ENCODE data around the gene INTS6. TPM values are rescaled to one million over a fixed set of nuclear protein-coding genes. Genes with fewer than 3 reads are reported as not detected.
A peak's percentile ranks its signal among the peaks of the same experiment; 100 is the strongest.

The INTS6 gene
- total RNA-seq, 4 donors from 2014 or later = 24.3 to 34.5 (median 28.9) TPM

- intact Hi-C loops (cut with DNase I) = no loop called here
Observed at GRCh38 chr13:51432576-51432975, 20.3 kb downstream of the INTS6 start.

GRCh38 chr13:51426982-51427381, 25.9 kb downstream of the INTS6 start:
- Histone ChIP-seq H3K4me1 (peaks cover 19 to 36% (median 28%) of the 10 kb centered on the region in 4 donors), H3K9me3 (no peaks in the 10 kb centered on the region), H3K27me3 (no peaks in the 10 kb centered on the region), H3K27ac (replicated peaks in 1 of 4) (no peak overlapping the region), H3K36me3 (peaks cover 0 to 12% (median 6%) of the 10 kb centered on the region in 4 donors), H3K4me3 (no peak overlapping the region)
- TF ChIP-seq, protein P1, sequence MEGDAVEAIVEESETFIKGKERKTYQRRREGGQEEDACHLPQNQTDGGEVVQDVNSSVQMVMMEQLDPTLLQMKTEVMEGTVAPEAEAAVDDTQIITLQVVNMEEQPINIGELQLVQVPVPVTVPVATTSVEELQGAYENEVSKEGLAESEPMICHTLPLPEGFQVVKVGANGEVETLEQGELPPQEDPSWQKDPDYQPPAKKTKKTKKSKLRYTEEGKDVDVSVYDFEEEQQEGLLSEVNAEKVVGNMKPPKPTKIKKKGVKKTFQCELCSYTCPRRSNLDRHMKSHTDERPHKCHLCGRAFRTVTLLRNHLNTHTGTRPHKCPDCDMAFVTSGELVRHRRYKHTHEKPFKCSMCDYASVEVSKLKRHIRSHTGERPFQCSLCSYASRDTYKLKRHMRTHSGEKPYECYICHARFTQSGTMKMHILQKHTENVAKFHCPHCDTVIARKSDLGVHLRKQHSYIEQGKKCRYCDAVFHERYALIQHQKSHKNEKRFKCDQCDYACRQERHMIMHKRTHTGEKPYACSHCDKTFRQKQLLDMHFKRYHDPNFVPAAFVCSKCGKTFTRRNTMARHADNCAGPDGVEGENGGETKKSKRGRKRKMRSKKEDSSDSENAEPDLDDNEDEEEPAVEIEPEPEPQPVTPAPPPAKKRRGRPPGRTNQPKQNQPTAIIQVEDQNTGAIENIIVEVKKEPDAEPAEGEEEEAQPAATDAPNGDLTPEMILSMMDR (IDR thresholded peaks at IDR 0.05) = no peak
- TF ChIP-seq EP300 (IDR thresholded peaks at IDR 0.05) (no peak), POLR2A (IDR thresholded peaks at IDR 0.05; ENCODE audit: low read depth) (no peak), POLR2AphosphoS5 (IDR thresholded peaks at IDR 0.05) (no peak)
- DNase-seq (ENCODE audit: extremely low spot score) = no peak
- intact Hi-C loops (cut with DNase I) = no loop called here

More at GRCh38 chr13:51432576-51432975, 20.3 kb downstream of the INTS6 start:
- 70% methylated on average over 2 of the region's 2 CpGs for WGBS
- TF ChIP-seq POLR2A (IDR thresholded peaks at IDR 0.05; ENCODE audit: low read depth) (no peak), EP300 (IDR thresholded peaks at IDR 0.05) (no peak)
- Histone ChIP-seq H3K27ac (replicated peaks in 1 of 4) (no peak overlapping the region), H3K27me3 (no peaks in the 10 kb centered on the region), H3K9me3 (no peaks in the 10 kb centered on the region), H3K4me1 (peaks cover 0 to 2% (median 0%) of the 10 kb centered on the region in 4 donors), H3K4me3 (no peak overlapping the region), H3K36me3 (peaks cover 0 to 12% (median 6%) of the 10 kb centered on the region in 4 donors)
- no peak for DNase-seq (ENCODE audit: extremely low spot score)

DNA sequence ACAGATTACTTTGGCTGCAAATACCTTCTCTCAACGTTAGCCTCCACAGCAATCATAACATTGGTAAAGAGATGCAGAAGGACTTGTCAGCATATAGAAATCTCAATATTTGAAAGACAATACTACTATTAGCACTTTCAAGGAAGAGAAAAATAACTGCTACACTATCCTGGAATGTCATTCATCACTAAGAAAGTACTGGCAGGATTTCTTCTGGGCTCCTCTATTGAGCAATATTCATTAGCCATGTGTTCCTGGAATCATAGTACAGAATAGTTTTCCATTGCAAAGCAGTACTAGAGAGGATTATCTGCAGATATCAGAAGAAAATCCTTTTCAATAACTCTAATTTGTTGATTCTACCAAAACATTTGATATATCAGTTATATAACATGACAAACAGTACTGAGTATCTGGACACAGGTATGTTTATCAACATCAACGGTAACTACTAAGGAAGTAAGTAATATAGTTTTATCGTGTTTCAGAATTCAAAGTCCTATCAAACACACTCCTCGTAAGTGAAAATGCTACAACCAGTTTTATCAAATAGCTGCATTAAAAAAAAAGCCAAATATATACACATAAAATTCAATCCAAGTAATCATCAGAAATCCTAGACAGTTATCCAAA, 27.3 kb downstream of the INTS6 start:
- intact Hi-C loops (cut with DNase I) = no loop called here
- Histone ChIP-seq H3K4me3 (no peak overlapping the region), H3K27ac (replicated peaks in 1 of 4) (peak overlapping the region in 1 of 4 donors; percentile 48), H3K9me3 (no peaks in the 10 kb centered on the region), H3K4me1 (peaks cover 19 to 42% (median 30%) of the 10 kb centered on the region in 4 donors), H3K36me3 (peaks cover 0 to 18% (median 11%) of the 10 kb centered on the region in 4 donors), H3K27me3 (no peaks in the 10 kb centered on the region)
- 69% methylated on average over 4 of the region's 4 CpGs for WGBS
- no peak for DNase-seq (ENCODE audit: extremely low spot score)
- TF ChIP-seq, protein P1 (IDR thresholded peaks at IDR 0.05) = no peak
- no peak for TF ChIP-seq POLR2A (IDR thresholded peaks at IDR 0.05; ENCODE audit: low read depth)
- no peak for TF ChIP-seq EP300 (IDR thresholded peaks at IDR 0.05)
- peak in 1 of 2 donors; percentile 36 for TF ChIP-seq POLR2AphosphoS5 (IDR thresholded peaks at IDR 0.05)

- intact Hi-C loops (cut with DNase I) = no loop called here
- no peaks in the 10 kb centered on the region for H3K9me3 ChIP-seq
- H3K27me3 ChIP-seq = no peaks in the 10 kb centered on the region
- H3K36me3 ChIP-seq = peaks cover 0 to 13% (median 5%) of the 10 kb centered on the region in 4 donors
- no peak for DNase-seq (ENCODE audit: extremely low spot score)
- no peak overlapping the region for H3K4me3 ChIP-seq
- no peak for TF ChIP-seq EP300 (IDR thresholded peaks at IDR 0.05)
- TF ChIP-seq, protein P1 (IDR thresholded peaks at IDR 0.05) = no peak
- no peak for TF ChIP-seq POLR2A (IDR thresholded peaks at IDR 0.05; ENCODE audit: low read depth)
- TF ChIP-seq POLR2AphosphoS5 (IDR thresholded peaks at IDR 0.05) = no peak
- H3K27ac ChIP-seq (replicated peaks in 1 of 4) = no peak overlapping the region
- H3K4me1 ChIP-seq = peaks cover 23 to 46% (median 34%) of the 10 kb centered on the region in 4 donors
Observed at GRCh38 chr13:51423766-51424165, 29.1 kb downstream of the INTS6 start.

GRCh38 chr13:51422484-51422883, 30.4 kb downstream of the INTS6 start:
- TF ChIP-seq POLR2A (IDR thresholded peaks at IDR 0.05; ENCODE audit: low read depth) (no peak), POLR2AphosphoS5 (IDR thresholded peaks at IDR 0.05) (no peak), EP300 (IDR thresholded peaks at IDR 0.05) (no peak)
- TF ChIP-seq, protein P1 (IDR thresholded peaks at IDR 0.05) = no peak
- Histone ChIP-seq H3K27ac (replicated peaks in 1 of 4) (no peak overlapping the region), H3K36me3 (peaks cover 0 to 8% (median 5%) of the 10 kb centered on the region in 4 donors), H3K9me3 (no peaks in the 10 kb centered on the region), H3K4me3 (no peak overlapping the region), H3K4me1 (peaks cover 23 to 43% (median 35%) of the 10 kb centered on the region in 4 donors), H3K27me3 (no peaks in the 10 kb centered on the region)
- WGBS = 91% methylated on average over 1 of the region's 1 CpG
- intact Hi-C loops (cut with DNase I) = no loop called here
- DNase-seq (ENCODE audit: extremely low spot score) = no peak

All from esophagus muscularis mucosa (tissue), 4 donors.